SK-N-SH treated with all-trans-retinoic acid at 6 μM for 48 hours (cell line): Measurements from ENCODE around the gene MECR.

ENCODE experiments used
- ARNTL ChIP-seq: fragments of 450-650 bp; formaldehyde crosslinking; IDR thresholded peaks from 2 replicates; pipeline ENCODE4 v1.5.0; 2020; ENCODE audit warnings: low read depth, mild to moderate bottlenecking, moderate library complexity, borderline replicate concordance
- BACH2 ChIP-seq: fragments of 250-450 bp; sonication (Bioruptor Pico); IDR thresholded peaks from 2 replicates; pipeline ENCODE4 v1.9.0; 2021; ENCODE audit warnings: mild to moderate bottlenecking, borderline replicate concordance
- CREB5 ChIP-seq: fragments of 250-450 bp; sonication (Bioruptor Pico); IDR thresholded peaks from 2 replicates; pipeline ENCODE4 v1.5.1; 2020; ENCODE audit warnings: low read depth, mild to moderate bottlenecking, moderate library complexity
- CSDC2 ChIP-seq: fragments of 250-450 bp; sonication (Bioruptor Pico); IDR thresholded peaks from 2 replicates; pipeline ENCODE4 v1.5.0; 2020; ENCODE audit warnings: mild to moderate bottlenecking, moderate library complexity
- ZFP3 ChIP-seq: fragments of 250-450 bp; sonication (Bioruptor Pico); IDR thresholded peaks from 2 replicates; pipeline ENCODE4 v1.5.0; 2020; ENCODE audit warnings: mild to moderate bottlenecking, moderate library complexity

GRCh38 chr1:29152046-29152805 lies 78.5 kb downstream of the MECR start:
- TF ChIP-seq BACH2 (no peak), ARNTL (no peak), ZFP3 (CRISPR knock-in tag) (no peak), CSDC2 (no peak), CREB5 (CRISPR knock-in tag) (no peak)
